Skeletal muscle satellite cell (primary cell): ENCODE measurements around the gene F8A2. TPM values are rescaled to one million over a fixed set of nuclear protein-coding genes. Genes with fewer than 3 reads are reported as not detected.
"Not testable (repeated sequence)": the region's sequence is repeated elsewhere in the genome, so short reads cannot be mapped to it uniquely, and the experiment has no call there.

ENCODE experiments used
- H3K27me3 ChIP-seq: 2 replicates; pipeline ENCODE4 v1.7.0; 2013; ENCODE audit warnings: low read length; ENCODE audit not compliant: control insufficient read depth, insufficient read depth
- H3K36me3 ChIP-seq: 2 replicates; pipeline ENCODE4 v1.7.0; 2013; ENCODE audit warnings: mild to moderate bottlenecking, control low read depth, low read length; ENCODE audit not compliant: insufficient read depth
- H3K4me1 ChIP-seq: 2 replicates; pipeline ENCODE4 v1.7.0; 2013; ENCODE audit warnings: low read length; ENCODE audit not compliant: control insufficient read depth, insufficient read depth
- H3K4me2 ChIP-seq: 2 replicates; pipeline ENCODE4 v1.7.0; 2013; ENCODE audit warnings: mild to moderate bottlenecking, low read length
- H3K4me3 ChIP-seq: 2 replicates; pipeline ENCODE4 v1.7.0; 2013; ENCODE audit warnings: low read length
- H3K9ac ChIP-seq: 2 replicates; pipeline ENCODE4 v1.7.0; 2013; ENCODE audit warnings: mild to moderate bottlenecking, low read depth, low read length, moderate library complexity
- H3K9me3 ChIP-seq: replicated peaks from 2 replicates; pipeline ENCODE4 v1.7.0; 2013; ENCODE audit warnings: mild to moderate bottlenecking, control low read depth, low read length
- small RNA-seq: library from RNA; depleted of rRNA; stranded (forward); fragments of <200 nt; gene quantifications from one replicate; pipeline ENCODE3, GENCODE V24; 2012

The F8A2 gene

DNA sequence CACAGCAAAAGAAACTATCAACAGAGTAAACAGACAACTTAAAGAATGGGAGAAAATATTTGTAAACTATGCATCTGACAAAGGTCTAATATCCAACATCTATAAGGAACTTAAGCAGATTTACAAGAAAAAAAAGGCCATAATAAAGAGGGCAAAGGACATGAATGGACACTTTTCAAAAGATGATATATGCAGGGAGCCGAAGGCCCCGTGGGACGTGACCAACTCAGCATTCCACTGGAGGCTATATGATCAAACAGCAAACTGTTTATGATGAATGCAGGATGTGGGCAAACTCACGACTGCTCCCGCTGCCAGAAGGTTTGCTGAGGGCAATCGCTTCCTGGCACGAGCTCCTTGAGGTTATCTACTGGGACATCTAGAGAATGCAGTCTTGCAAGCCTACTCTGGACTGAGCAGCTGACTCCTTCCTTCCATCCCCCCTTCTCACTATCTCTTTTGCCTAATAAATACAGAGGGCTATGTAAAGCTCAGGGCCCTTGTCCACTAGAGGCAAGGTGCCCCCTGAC lies 12.9 kb downstream of the F8A2 start:
- H3K4me1 ChIP-seq, H3K9me3 ChIP-seq, H3K9ac ChIP-seq, H3K4me3 ChIP-seq, H3K4me2 ChIP-seq, H3K27me3 ChIP-seq, H3K36me3 ChIP-seq: not testable (repeated sequence)

DNA sequence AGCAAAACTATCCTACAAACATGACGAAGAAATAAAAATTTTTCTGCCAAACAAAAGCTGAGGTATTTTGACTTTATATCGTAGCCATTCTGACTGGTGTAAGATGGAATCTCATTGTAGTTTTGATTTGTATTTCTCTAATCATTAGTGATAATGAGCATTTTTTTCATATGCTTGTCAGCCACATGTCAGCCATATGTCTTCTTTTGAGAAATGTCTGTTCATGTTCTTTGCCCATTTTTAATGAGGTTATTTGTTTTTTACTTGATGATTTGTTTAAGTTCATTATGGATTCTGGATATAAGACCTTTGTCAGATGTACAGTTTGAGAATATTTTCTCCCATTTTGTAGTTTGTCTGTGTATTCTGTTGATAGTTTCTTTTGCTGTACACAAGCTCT lies 24.5 kb downstream of the F8A2 start:
- no peak overlapping the region for H3K4me3 ChIP-seq
- H3K4me1 ChIP-seq: no peaks in the 10 kb centered on the region
- H3K9ac ChIP-seq: no peak overlapping the region
- no peak overlapping the region for H3K4me2 ChIP-seq
- H3K9me3 ChIP-seq: no peaks in the 10 kb centered on the region
- H3K36me3 ChIP-seq: no peaks in the 10 kb centered on the region
- no peaks in the 10 kb centered on the region for H3K27me3 ChIP-seq

DNA sequence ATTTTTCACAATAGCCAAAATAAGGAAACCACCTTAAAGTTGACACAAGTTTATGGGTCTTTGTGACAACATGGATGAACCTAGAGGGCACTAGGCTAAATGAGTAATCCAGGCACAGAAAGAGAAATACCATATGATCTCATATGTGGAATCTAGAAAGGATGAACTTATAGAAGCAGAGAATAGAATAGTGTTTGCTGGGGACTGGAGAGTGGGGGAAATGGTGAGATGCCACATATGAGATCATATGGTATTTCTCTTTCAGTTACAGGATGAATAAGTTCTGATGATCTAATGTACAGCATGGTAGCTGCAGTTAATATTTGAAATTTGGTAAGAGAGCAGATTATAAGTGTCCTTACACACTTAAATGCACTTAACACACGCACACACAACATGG lies 35.9 kb downstream of the F8A2 start:
- Histone ChIP-seq H3K36me3 (no peaks in the 10 kb centered on the region), H3K9me3 (no peaks in the 10 kb centered on the region), H3K4me2 (no peak overlapping the region), H3K27me3 (no peaks in the 10 kb centered on the region), H3K4me3 (no peak overlapping the region), H3K9ac (no peak overlapping the region), H3K4me1 (no peaks in the 10 kb centered on the region)

Small RNA genes within 50 kb of the gene (small RNA-seq; reads per million reads assigned to genes)
- gene MIR1184-2: not detected
